ENCODE data around the gene TPRA1. TPM values are rescaled to one million over a fixed set of nuclear protein-coding genes. Genes with fewer than 3 reads are reported as not detected.

TPRA1 gene
- polyA plus RNA-seq, 2 of the 4 experiments (the other 2 are of a cell fraction), result 13.5 to 19.5 TPM

DNA sequence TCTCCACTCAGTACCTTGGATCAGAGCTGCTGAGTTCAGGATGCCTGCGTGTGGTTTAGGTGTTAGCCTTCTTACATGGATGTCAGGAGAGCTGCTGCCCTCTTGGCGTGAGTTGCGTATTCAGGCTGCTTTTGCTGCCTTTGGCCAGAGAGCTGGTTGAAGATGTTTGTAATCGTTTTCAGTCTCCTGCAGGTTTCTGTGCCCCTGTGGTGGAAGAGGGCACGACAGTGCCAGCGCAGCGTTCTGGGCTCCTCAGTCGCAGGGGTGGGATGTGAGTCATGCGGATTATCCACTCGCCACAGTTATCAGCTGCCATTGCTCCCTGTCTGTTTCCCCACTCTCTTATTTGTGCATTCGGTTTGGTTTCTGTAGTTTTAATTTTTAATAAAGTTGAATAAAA, 31.5 kb upstream of the TPRA1 start:
- DNase-seq (ENCODE audit: low read depth in 1 of 2, low spot score in 1 of 2) (no peak), FAIRE-seq (no peak), ATAC-seq (no peak)
- Histone ChIP-seq H3K9me3 (no peaks in the 10 kb centered on the region), H3K4me2 (no peak overlapping the region), H3K4me1 (no peaks in the 10 kb centered on the region), H3K27ac (no peak overlapping the region), H3K4me3 (no peak overlapping the region)
- CTCF ChIA-PET, result no interaction called here
- POLR2A ChIA-PET, result no interaction called here
- TF ChIP-seq FOSB (CRISPR knock-in tag; IDR thresholded peaks at IDR 0.05), result no peak
- TF ChIP-seq, protein P1, sequence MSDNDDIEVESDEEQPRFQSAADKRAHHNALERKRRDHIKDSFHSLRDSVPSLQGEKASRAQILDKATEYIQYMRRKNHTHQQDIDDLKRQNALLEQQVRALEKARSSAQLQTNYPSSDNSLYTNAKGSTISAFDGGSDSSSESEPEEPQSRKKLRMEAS (IDR thresholded peaks at IDR 0.05), result no peak
- TF ChIP-seq, protein P2, sequence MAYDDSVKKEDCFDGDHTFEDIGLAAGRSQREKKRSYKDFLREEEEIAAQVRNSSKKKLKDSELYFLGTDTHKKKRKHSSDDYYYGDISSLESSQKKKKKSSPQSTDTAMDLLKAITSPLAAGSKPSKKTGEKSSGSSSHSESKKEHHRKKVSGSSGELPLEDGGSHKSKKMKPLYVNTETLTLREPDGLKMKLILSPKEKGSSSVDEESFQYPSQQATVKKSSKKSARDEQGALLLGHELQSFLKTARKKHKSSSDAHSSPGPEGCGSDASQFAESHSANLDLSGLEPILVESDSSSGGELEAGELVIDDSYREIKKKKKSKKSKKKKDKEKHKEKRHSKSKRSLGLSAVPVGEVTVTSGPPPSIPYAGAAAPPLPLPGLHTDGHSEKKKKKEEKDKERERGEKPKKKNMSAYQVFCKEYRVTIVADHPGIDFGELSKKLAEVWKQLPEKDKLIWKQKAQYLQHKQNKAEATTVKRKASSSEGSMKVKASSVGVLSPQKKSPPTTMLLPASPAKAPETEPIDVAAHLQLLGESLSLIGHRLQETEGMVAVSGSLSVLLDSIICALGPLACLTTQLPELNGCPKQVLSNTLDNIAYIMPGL (CRISPR knock-in tag; IDR thresholded peaks at IDR 0.05; ENCODE audit: borderline replicate concordance), result no peak
- TF ChIP-seq, protein P3, sequence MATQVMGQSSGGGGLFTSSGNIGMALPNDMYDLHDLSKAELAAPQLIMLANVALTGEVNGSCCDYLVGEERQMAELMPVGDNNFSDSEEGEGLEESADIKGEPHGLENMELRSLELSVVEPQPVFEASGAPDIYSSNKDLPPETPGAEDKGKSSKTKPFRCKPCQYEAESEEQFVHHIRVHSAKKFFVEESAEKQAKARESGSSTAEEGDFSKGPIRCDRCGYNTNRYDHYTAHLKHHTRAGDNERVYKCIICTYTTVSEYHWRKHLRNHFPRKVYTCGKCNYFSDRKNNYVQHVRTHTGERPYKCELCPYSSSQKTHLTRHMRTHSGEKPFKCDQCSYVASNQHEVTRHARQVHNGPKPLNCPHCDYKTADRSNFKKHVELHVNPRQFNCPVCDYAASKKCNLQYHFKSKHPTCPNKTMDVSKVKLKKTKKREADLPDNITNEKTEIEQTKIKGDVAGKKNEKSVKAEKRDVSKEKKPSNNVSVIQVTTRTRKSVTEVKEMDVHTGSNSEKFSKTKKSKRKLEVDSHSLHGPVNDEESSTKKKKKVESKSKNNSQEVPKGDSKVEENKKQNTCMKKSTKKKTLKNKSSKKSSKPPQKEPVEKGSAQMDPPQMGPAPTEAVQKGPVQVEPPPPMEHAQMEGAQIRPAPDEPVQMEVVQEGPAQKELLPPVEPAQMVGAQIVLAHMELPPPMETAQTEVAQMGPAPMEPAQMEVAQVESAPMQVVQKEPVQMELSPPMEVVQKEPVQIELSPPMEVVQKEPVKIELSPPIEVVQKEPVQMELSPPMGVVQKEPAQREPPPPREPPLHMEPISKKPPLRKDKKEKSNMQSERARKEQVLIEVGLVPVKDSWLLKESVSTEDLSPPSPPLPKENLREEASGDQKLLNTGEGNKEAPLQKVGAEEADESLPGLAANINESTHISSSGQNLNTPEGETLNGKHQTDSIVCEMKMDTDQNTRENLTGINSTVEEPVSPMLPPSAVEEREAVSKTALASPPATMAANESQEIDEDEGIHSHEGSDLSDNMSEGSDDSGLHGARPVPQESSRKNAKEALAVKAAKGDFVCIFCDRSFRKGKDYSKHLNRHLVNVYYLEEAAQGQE (IDR thresholded peaks at IDR 0.05), result no peak
- WGBS (ENCODE audit: missing lambda C conversion rate), result 91% methylated on average over 11 of the region's 11 CpGs

DNA sequence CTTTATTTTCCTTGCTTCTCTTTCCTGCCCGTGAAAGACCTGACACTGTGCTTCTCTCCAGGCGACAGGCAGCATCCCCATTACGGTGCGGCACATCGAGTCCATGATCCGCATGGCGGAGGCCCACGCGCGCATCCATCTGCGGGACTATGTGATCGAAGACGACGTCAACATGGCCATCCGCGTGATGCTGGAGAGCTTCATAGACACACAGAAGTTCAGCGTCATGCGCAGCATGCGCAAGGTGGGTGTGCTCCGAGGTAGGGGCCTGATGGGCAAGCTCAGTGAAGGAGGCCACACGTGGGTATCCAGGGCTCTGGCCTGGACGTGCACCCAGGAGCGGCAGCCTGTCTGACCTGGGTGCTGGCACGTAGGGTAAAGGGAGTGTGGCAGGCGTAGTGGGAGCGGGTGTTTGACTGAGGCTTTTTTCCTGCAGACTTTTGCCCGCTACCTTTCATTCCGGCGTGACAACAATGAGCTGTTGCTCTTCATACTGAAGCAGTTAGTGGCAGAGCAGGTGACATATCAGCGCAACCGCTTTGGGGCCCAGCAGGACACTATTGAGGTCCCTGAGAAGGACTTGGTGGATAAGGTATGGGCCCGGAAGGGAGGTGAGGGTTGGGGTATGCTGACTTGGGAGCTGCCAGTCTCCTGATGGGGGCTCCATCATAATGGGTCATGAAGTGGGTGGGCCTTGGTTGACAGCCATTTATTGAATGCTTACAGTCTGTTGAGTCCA, 30.3 kb upstream of the TPRA1 start:
- no peak for DNase-seq (ENCODE audit: low read depth in 1 of 2, low spot score in 1 of 2)
- POLR2A ChIA-PET, result no interaction called here
- FAIRE-seq, result no peak

More for the DNA sequence above, 30.3 kb upstream of the TPRA1 start:
- 96% methylated on average over 32 of the region's 32 CpGs for WGBS (ENCODE audit: missing lambda C conversion rate)
- CTCF ChIA-PET, result no interaction called here
- no peak for ATAC-seq
- TF ChIP-seq GATA3 (IDR thresholded peaks at IDR 0.05; ENCODE audit: borderline replicate concordance), result no peak
- no peak for TF ChIP-seq NFE2L2 (conservative IDR thresholded peaks at IDR 0.05; ENCODE audit: low read length)
- TF ChIP-seq FOSL2 (IDR thresholded peaks at IDR 0.05), result no peak
- TF ChIP-seq FOSL2 (CRISPR knock-in tag; IDR thresholded peaks at IDR 0.05), result no peak
- TF ChIP-seq RCOR1 (IDR thresholded peaks at IDR 0.05; ENCODE audit: low read depth, low read length), result no peak
- TF ChIP-seq ZNF302 (CRISPR knock-in tag; IDR thresholded peaks at IDR 0.05), result no peak
- no peak for TF ChIP-seq EHF (CRISPR knock-in tag; IDR thresholded peaks at IDR 0.05)
- TF ChIP-seq KDM5A (IDR thresholded peaks at IDR 0.05), result no peak
- no peak for TF ChIP-seq JUN (IDR thresholded peaks at IDR 0.05)
- TF ChIP-seq BHLHE40 (IDR thresholded peaks at IDR 0.05; ENCODE audit: low read depth, low read length), result no peak
- TF ChIP-seq CEBPB (IDR thresholded peaks at IDR 0.05), result no peak
- TF ChIP-seq, protein P3 (IDR thresholded peaks at IDR 0.05), result no peak
- TF ChIP-seq, protein P4, sequence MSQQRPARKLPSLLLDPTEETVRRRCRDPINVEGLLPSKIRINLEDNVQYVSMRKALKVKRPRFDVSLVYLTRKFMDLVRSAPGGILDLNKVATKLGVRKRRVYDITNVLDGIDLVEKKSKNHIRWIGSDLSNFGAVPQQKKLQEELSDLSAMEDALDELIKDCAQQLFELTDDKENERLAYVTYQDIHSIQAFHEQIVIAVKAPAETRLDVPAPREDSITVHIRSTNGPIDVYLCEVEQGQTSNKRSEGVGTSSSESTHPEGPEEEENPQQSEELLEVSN (IDR thresholded peaks at IDR 0.05; ENCODE audit: borderline replicate concordance, low read depth), result no peak
- no peak for TF ChIP-seq FOSB (CRISPR knock-in tag; IDR thresholded peaks at IDR 0.05)
- TF ChIP-seq KDM1A (IDR thresholded peaks at IDR 0.05; ENCODE audit: low read depth), result no peak
- TF ChIP-seq CBX2 (IDR thresholded peaks at IDR 0.05; ENCODE audit: borderline replicate concordance, low read depth), result no peak
- Histone ChIP-seq H3K4me3 (no peak overlapping the region), H3K4me1 (peaks cover under 1% of the 10 kb centered on the region; the same call in 1 of the 3 replicates), H3K27ac (no peak overlapping the region), H3K9me3 (no peaks in the 10 kb centered on the region), H3K4me2 (no peak overlapping the region)

Data from A549 (cell line).